NCI-H82 treated with DMSO at 0.1 percent for 48 hours (cell line): ENCODE results near the gene USP17L10.
"Not testable (repeated sequence)": the region's sequence is repeated elsewhere in the genome, so short reads cannot be mapped to it uniquely, and the experiment has no call there.

ENCODE experiments used
- DNase-seq: peaks from one replicate; lab custom pipeline; 2025; ENCODE audit not compliant: unreplicated experiment; lab: John Stamatoyannopoulos, UW

The USP17L10 gene

GRCh38 chr4:9210357-9210756 is at the start of gene USP17L10:
Gene USP17L10, plus strand, starts transcription at chr4:9210657. Its CDS starts 0 bp downstream, at chr4:9210657.
- DNase-seq = not testable (repeated sequence)

- DNase-seq = not testable (repeated sequence)
Observed at GRCh38 chr4:9165990-9166389, 44.5 kb upstream of the USP17L10 start.

GRCh38 chr4:9169791-9170459 is 40.5 kb upstream of the USP17L10 start, which contains the start of gene FAM90A26:
Gene FAM90A26, plus strand, starts transcription at chr4:9170409. Its CDS starts 2,764 bp downstream, at chr4:9173173.
- DNase-seq = not testable (repeated sequence)

GRCh38 chr4:9214701-9215100 is 4.2 kb downstream of the USP17L10 start:
- DNase-seq = not testable (repeated sequence)

GRCh38 chr4:9215105-9215504 is 4.6 kb downstream of the USP17L10 start, which contains the start of gene USP17L11:
Gene USP17L11, plus strand, starts transcription at chr4:9215405. Its CDS starts 0 bp downstream, at chr4:9215405.
- not testable (repeated sequence) for DNase-seq

- DNase-seq = not testable (repeated sequence)
Observed at GRCh38 chr4:9219852-9220251, 9.4 kb downstream of the USP17L10 start, which contains the start of gene USP17L12. Gene USP17L12, plus strand, starts transcription at chr4:9220152. Its CDS starts 0 bp downstream, at chr4:9220152.

- not testable (repeated sequence) for DNase-seq
Observed at GRCh38 chr4:9224596-9224995, 14.1 kb downstream of the USP17L10 start, which contains the start of gene USP17L13. Gene USP17L13, plus strand, starts transcription at chr4:9224896. Its CDS starts 0 bp downstream, at chr4:9224896.

GRCh38 chr4:9230249-9230648 is 19.8 kb downstream of the USP17L10 start:
- DNase-seq = not testable (repeated sequence)

- not testable (repeated sequence) for DNase-seq
Observed at GRCh38 chr4:9234085-9234484, 23.6 kb downstream of the USP17L10 start, which contains the start of gene USP17L15. Gene USP17L15, plus strand, starts transcription at chr4:9234385. Its CDS starts 0 bp downstream, at chr4:9234385.

- DNase-seq = not testable (repeated sequence)
Observed at GRCh38 chr4:9238461-9238860, 28.0 kb downstream of the USP17L10 start.

GRCh38 chr4:9243579-9243978 is 33.1 kb downstream of the USP17L10 start, which contains the start of gene USP17L17:
Gene USP17L17, plus strand, starts transcription at chr4:9243879. Its CDS starts 0 bp downstream, at chr4:9243879.
- DNase-seq = not testable (repeated sequence)

- DNase-seq = not testable (repeated sequence)
Observed at GRCh38 chr4:9247953-9248680, 37.7 kb downstream of the USP17L10 start, which contains the start of gene USP17L18. Gene USP17L18, plus strand, starts transcription at chr4:9248630. Its CDS starts 0 bp downstream, at chr4:9248630.

GRCh38 chr4:9253078-9253477 is 42.6 kb downstream of the USP17L10 start, which contains the start of gene USP17L19:
Gene USP17L19, plus strand, starts transcription at chr4:9253378. Its CDS starts 0 bp downstream, at chr4:9253378.
- DNase-seq = not testable (repeated sequence)

- DNase-seq = not testable (repeated sequence)
Observed at GRCh38 chr4:9257824-9258223, 47.4 kb downstream of the USP17L10 start, which contains the start of gene USP17L20. Gene USP17L20, plus strand, starts transcription at chr4:9258124. Its CDS starts 0 bp downstream, at chr4:9258124.
